HG02678 (cell line): Measurements from ENCODE around the gene TENM4.

ENCODE experiments used
- ATAC-seq: cut with Tn5 transposase; IDR thresholded peaks from one replicate; pipeline ENCODE4 v1.9.1; 2021; ENCODE audit warnings: mild to moderate bottlenecking, moderate library complexity; ENCODE audit not compliant: unreplicated experiment

Gene TENM4

GRCh38 chr11:79189601-79190000 is 251.2 kb downstream of the TENM4 start:
- ATAC-seq, result no peak

GRCh38 chr11:79189055-79189454 is 251.8 kb downstream of the TENM4 start:
- ATAC-seq, result no peak

DNA sequence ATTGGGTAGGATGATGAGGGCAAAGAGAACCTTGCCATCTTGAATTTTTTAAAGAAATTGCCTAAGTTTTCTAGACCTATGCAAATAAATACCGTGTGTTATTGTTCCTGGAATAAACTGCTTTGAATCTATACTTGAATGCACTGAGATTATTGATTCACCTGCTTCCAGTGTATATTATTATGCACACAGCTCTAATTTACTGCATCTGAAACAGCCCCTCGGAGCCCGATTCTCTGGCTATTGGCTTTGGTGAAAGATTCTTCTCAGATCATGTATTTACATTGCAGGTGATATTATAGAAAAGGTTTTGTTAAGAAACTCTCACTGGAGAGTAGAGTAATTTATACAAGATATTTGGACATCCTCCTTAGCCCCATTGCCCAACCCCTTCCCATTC is 254.2 kb downstream of the TENM4 start:
- ATAC-seq, result no peak

DNA sequence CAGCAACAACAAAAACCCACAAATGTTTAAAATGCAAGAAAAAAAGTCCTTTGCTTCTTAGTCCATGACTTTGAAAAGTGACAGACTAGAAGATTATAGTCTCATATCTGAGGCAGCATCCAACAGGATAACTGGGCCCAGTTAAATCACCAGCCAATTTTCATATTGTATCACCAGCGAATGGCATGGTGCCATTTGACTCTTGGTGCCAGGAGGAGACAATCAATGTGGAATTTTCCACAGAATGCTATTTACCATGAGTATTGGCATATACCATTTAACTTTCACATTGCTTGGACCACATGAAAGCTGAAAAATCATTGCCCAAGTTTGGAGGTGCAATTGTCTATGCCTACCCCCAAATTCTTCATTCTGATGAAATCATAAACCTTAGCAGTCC is 255.5 kb downstream of the TENM4 start:
- no peak for ATAC-seq

- no peak for ATAC-seq
These were observed 256.5 kb downstream of the TENM4 start for GRCh38 chr11:79184285-79184684.

DNA sequence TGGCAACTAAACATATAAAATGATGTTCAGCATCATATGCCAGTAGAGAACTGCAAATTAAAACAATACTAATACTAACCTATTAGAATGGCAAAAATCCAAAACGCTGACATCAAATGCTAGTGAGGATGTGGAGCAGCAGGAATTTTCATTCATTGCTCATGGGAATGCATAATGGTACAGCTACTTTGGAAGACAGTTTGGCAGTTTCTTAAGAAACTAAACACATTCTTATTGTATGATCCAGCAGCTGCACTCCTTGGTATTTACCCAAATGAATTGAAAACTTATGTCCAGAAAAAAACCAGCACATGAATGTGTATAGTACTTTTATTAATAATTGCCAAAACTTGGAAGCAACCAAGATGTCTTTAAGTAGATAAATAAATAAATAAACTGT is 258.0 kb downstream of the TENM4 start:
- ATAC-seq, result no peak

- ATAC-seq, result no peak
These were observed 261.7 kb downstream of the TENM4 start for GRCh38 chr11:79179087-79179486.

- no peak for ATAC-seq
These were observed 266.5 kb downstream of the TENM4 start for GRCh38 chr11:79174045-79175008.

- no peak for ATAC-seq
These were observed 267.2 kb downstream of the TENM4 start for GRCh38 chr11:79173615-79174014.

DNA sequence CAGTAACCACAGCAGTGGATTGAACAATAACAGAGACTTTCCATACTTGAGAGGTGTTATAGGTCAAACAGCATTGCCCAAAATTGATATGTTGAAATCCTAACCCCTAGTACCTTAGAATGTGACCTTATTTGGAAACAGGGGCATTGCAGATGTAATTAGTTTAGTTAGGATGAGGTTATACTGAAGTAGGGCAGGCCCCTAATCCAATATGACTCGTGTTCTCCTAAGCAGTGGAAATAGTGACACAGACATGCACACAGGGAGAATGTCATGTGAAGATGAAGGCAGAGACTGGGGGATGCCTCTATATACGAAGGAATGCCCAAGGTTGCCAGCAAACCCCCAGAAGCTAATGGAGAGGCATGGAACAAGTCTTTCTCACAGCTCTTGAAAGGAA is 270.5 kb downstream of the TENM4 start:
- ATAC-seq, result no peak

- ATAC-seq, result no peak
These were observed 272.2 kb downstream of the TENM4 start for GRCh38 chr11:79168530-79169110.

GRCh38 chr11:79167510-79168188 is 273.2 kb downstream of the TENM4 start:
- ATAC-seq, result no peak

DNA sequence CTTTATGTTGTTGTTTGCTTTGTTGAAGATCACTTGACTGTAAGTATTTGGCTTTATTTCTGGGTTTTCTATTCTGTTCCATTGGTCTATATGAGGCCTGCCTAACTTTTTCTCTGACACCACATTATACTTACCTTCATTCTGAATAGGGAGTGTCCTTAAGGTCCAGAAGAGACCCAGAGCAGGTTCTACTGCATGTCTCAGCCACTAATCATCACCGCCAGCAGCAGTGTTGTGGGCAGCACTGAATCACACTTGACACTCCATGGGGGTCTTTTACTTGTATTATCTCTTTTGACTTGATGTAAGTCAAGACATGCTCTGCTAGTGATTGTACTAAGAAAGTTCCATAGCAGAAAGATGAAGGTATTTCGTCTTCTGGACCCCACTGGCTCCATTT is 274.9 kb downstream of the TENM4 start:
- no peak for ATAC-seq

GRCh38 chr11:79160791-79161403 is 279.9 kb downstream of the TENM4 start:
- no peak for ATAC-seq

GRCh38 chr11:79159657-79160450 is 281.0 kb downstream of the TENM4 start:
- no peak for ATAC-seq

GRCh38 chr11:79157738-79158137 is 283.1 kb downstream of the TENM4 start:
- ATAC-seq, result no peak

DNA sequence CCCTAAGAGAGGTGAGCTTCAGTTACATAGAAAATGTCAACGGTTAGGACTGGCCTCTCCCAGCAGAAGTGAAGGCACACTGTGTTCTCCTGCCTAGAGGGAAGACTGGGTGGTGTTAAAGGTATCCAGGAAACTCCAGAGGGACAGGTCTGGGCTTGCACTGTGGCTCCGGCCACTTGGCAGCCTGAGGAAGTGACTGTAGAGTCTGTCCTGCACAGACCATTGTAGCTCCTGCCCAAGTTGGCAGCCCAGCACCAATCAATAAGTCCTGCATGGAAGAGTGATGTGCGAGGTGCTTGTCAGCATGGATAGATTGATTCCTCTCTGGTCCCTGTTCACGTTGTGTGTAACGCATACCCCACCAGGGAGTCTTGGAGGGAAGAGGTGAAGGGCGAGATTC is 284.8 kb downstream of the TENM4 start:
- ATAC-seq, result no peak

- ATAC-seq, result no peak
These were observed 285.6 kb downstream of the TENM4 start for GRCh38 chr11:79155237-79155636.

- no peak for ATAC-seq
These were observed 288.3 kb downstream of the TENM4 start for GRCh38 chr11:79152511-79152910.

DNA sequence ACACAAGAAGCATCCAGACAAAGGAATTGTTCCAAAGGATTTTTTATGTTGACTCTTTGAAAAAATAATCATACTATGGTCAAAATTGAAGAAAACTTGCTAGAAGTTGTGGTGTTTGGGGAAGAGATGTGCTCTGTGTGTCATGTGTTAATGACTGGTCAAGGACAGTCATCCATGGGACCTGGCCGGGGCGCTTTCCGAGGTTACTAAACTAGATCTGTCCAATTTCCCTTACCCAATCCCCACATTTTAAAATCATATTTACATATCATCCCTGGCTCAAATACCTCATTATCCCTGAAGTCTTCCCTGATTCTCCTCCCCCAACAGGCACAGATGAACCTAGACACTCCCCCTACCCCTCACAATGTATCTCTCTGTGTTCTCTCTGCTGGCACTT is 289.4 kb downstream of the TENM4 start:
- ATAC-seq, result no peak

DNA sequence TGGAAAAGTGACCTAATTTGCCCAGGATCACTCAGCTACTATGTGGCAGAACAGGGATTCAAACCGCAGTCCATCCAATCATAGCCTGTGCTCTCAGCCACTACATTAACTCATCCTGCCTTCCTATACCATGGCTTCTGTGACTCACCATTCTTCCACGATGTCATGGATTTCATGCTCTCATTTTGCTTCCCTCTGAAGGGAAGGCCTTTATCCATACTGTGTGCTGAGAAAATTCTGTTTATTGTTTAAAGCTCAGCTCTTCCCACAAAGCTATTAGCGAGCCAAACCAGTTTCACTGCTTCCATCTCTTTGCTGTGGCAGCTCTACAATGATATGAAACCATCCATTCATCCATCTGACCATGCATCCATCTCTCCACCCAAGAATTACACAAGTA is 289.9 kb downstream of the TENM4 start:
- no peak for ATAC-seq
